Endothelial cell of umbilical vein (primary cell): Measurements from ENCODE around the gene ZNFX1. TPM values are rescaled to one million over a fixed set of nuclear protein-coding genes. Genes with fewer than 3 reads are reported as not detected.

Experiments
- BruUV-seq: library from RNA; stranded (reverse); fragments of 400-500 nt; replicated peaks from 2 replicates; lab custom pipeline; 2021; lab: Mats Ljungman, UMichigan
- CTCF ChIA-PET: fragments of 300-600, 350-600 bp; sonication (Branson Sonifier 250); formaldehyde crosslinking; loops from one replicate; lab custom pipeline; 2021; ENCODE audit warnings: antibody characterized with exemption, inconsistent platforms; lab: Charles Lee
- POLR2A ChIA-PET: fragments of 300-600, 350-600 bp; sonication (Branson Sonifier 250); formaldehyde crosslinking; loops from one replicate; lab custom pipeline; 2021; ENCODE audit warnings: antibody characterized with exemption, inconsistent platforms; lab: Charles Lee
- DNase-seq: peaks from one replicate; pipeline ENCODE4 v3.0.0-alpha.2; 2011; ENCODE audit warnings: low read depth, low spot score
- FAIRE-seq: peaks from 2 replicates; lab custom pipeline; 2011; peaks lifted over from hg19 to GRCh38; lab: Jason Lieb, UNC
- H2AFZ ChIP-seq: 2 replicates; pipeline ENCODE4 v1.6.0; 2012; ENCODE audit warnings: low read depth, low read length, control low read depth, inconsistent platforms
- H3K27ac ChIP-seq: 2 replicates; pipeline ENCODE4 v1.5.1; 2011; ENCODE audit warnings: low read depth, mild to moderate bottlenecking, control low read depth, low read length, moderate library complexity; ENCODE audit not compliant: insufficient read depth
- H3K27me3 ChIP-seq, 2 experiments: 2 replicates each; pipeline versions ENCODE4 v1.6.0 to v1.6.1; 2011; ENCODE audit warnings: low read length in 2 of 2, mixed read lengths in 1 of 2; ENCODE audit not compliant: control insufficient read depth in 2 of 2, insufficient read depth in 2 of 2
- H3K36me3 ChIP-seq, 2 experiments: 2 replicates in 1 of 2; 3 replicates in 1 of 2; pipeline ENCODE4 v1.5.1; 2011; ENCODE audit warnings: low read length in 2 of 2, mild to moderate bottlenecking in 1 of 2, moderate library complexity in 1 of 2; ENCODE audit not compliant: control insufficient read depth in 2 of 2, insufficient read depth in 2 of 2; ENCODE audit errors: extremely low read depth in 1 of 2
- H3K4me1 ChIP-seq: 3 replicates; pipeline ENCODE4 v1.5.1; 2011; ENCODE audit warnings: mild to moderate bottlenecking, low read length; ENCODE audit not compliant: control insufficient read depth, insufficient read depth; ENCODE audit errors: extremely low read depth
- H3K4me2 ChIP-seq: 2 replicates; pipeline ENCODE4 v1.6.1; 2011; ENCODE audit warnings: low read length, control low read depth, mixed read lengths; ENCODE audit not compliant: insufficient read depth
- H3K4me3 ChIP-seq, 3 experiments: fragments of 200-600 bp in 1 of 3; sonication (generic), shearing (Covaris generic) in 1 of 3; replicated peaks in 1 of 3; 2 replicates each; pipeline ENCODE4 v1.5.1; 2011 to 2016; ENCODE audit warnings: control low read depth in 3 of 3, low read length in 3 of 3, mild to moderate bottlenecking in 2 of 3, inconsistent platforms in 1 of 3, low read depth in 1 of 3, moderate library complexity in 1 of 3; ENCODE audit not compliant: insufficient read depth in 1 of 3
- H3K79me2 ChIP-seq: 2 replicates; pipeline ENCODE4 v1.6.0; 2012; ENCODE audit warnings: low read length, inconsistent platforms; ENCODE audit not compliant: control insufficient read depth, insufficient read depth
- H3K9ac ChIP-seq: replicated peaks from 2 replicates; pipeline ENCODE3; 2011; ENCODE audit warnings: low read length, control low read depth; ENCODE audit not compliant: insufficient read depth; ENCODE audit errors: extremely low read depth
- H3K9me1 ChIP-seq: replicated peaks from 3 replicates; pipeline ENCODE4 v1.6.0; 2011; ENCODE audit warnings: mild to moderate bottlenecking, low read length; ENCODE audit not compliant: control insufficient read depth, insufficient read depth; ENCODE audit errors: extremely low read depth
- H3K9me3 ChIP-seq: replicated peaks from 2 replicates; pipeline ENCODE4 v1.5.1; 2012; ENCODE audit warnings: low read length, inconsistent platforms; ENCODE audit not compliant: control insufficient read depth, insufficient read depth
- H4K20me1 ChIP-seq: replicated peaks from 2 replicates; pipeline ENCODE3; 2011; ENCODE audit warnings: mild to moderate bottlenecking, low read length; ENCODE audit not compliant: control insufficient read depth, insufficient read depth; ENCODE audit errors: extremely low read depth
- CTCF ChIP-seq, 2 donors: IDR thresholded peaks; 1 replicate in 1 of 2; 2 replicates in 1 of 2; pipeline ENCODE4 v1.5.1; 2011; ENCODE audit warnings: low read length in 2 of 2, mild to moderate bottlenecking in 2 of 2, moderate library complexity in 2 of 2, control low read depth in 1 of 2, inconsistent platforms in 1 of 2, low read depth in 1 of 2; ENCODE audit not compliant: insufficient read depth in 1 of 2; ENCODE audit errors: extremely low read depth in 1 of 2
- EZH2 ChIP-seq: IDR thresholded peaks from 2 replicates; pipeline ENCODE4 v1.6.1; 2012; ENCODE audit warnings: borderline replicate concordance, low read depth, mild to moderate bottlenecking, moderate library complexity, low read length, inconsistent platforms; ENCODE audit not compliant: severe bottlenecking
- FOS ChIP-seq: IDR thresholded peaks from 2 replicates; pipeline ENCODE4 v1.6.1; 2011; ENCODE audit warnings: mild to moderate bottlenecking, low read length, moderate library complexity, borderline replicate concordance; ENCODE audit not compliant: insufficient read depth
- GATA2 ChIP-seq: IDR thresholded peaks from 2 replicates; pipeline ENCODE4 v1.7.0; 2011; ENCODE audit warnings: low read depth, mild to moderate bottlenecking, moderate library complexity, mixed read lengths, low read length; ENCODE audit not compliant: insufficient read length, insufficient read depth
- JUN ChIP-seq: IDR thresholded peaks from 2 replicates; pipeline ENCODE4 v1.6.1; 2011; ENCODE audit warnings: borderline replicate concordance, low read depth; ENCODE audit not compliant: insufficient read length, insufficient read depth
- MAX ChIP-seq: IDR thresholded peaks from 2 replicates; pipeline ENCODE4 v1.6.1; 2011; ENCODE audit not compliant: insufficient read depth, insufficient read length
- MYC ChIP-seq: IDR thresholded peaks from one replicate; pipeline ENCODE4 v1.6.1; 2011; ENCODE audit warnings: mild to moderate bottlenecking, low read depth, low read length
- POLR2A ChIP-seq: IDR thresholded peaks from 2 replicates; pipeline ENCODE4 v1.6.1; 2012; ENCODE audit warnings: low read depth, mild to moderate bottlenecking, control low read depth, low read length
- POLR2AphosphoS5 ChIP-seq: IDR thresholded peaks from 2 replicates; pipeline ENCODE4 v1.6.1; 2012; ENCODE audit warnings: low read depth, mild to moderate bottlenecking, control low read depth, low read length, moderate library complexity; ENCODE audit not compliant: insufficient read depth
- dilution Hi-C: fragments of 300-500 bp; cut with MboI; formaldehyde crosslinking; loops from one replicate; pipeline ENCODE4 v1.15.0; 2019; ENCODE audit warnings: low sequenced_read_pairs; ENCODE audit not compliant: extremely low pct_ligation_motif_present
- intact Hi-C: fragments of 100-400 bp; cut with micrococcal nuclease; formaldehyde crosslinking; loops from one replicate; pipeline ENCODE4 v1.10.0; 2022
- polyA plus RNA-seq, 4 experiments: library from polyadenylated mRNA; depleted of rRNA in 3 of 4; stranded (reverse) in 3 of 4; unstranded in 1 of 4; fragments of >200 nt; gene quantifications; 2 replicates each; pipeline versions ENCODE4 v1.2.1 to v1.2.3, GENCODE V29; 2011 to 2012; ENCODE audit warnings: missing spikeins in 1 of 4
- total RNA-seq: library from RNA; stranded (reverse); gene quantifications from 2 replicates; pipeline ENCODE4 v1.2.3, GENCODE V29; 2021

ZNFX1 gene
- total and polyA plus RNA-seq, 2 donors (not counting 3 experiments of a cell fraction or from before 2014, with no cell fraction given): 8.3 to 27.9 TPM

GRCh38 chr20:49267327-49267726 lies 10.5 kb downstream of the ZNFX1 start:
- peaks cover 21% of the 10 kb centered on the region for H3K4me1 ChIP-seq
- H3K4me3 ChIP-seq: no peak overlapping the region
- CTCF ChIA-PET: interaction anchor here (1.0 to 2.8 kb wide), 3 partner anchors 9 to 21 kb away, joined by 5 to 11 read pairs (median 9); no protein-coding TSS in a partner anchor
- peaks cover 4% of the 10 kb centered on the region for H3K9me1 ChIP-seq
- H3K4me2 ChIP-seq: peak overlapping the region; percentile 34
- dilution Hi-C loops (no loop called here), intact Hi-C loops (no loop called here)
- no TSS peak for BruUV-seq
- H3K9me3 ChIP-seq: no peaks in the 10 kb centered on the region
- no peaks in the 10 kb centered on the region for H3K27me3 ChIP-seq
- H3K36me3 ChIP-seq: peaks cover 28 to 29% of the 10 kb centered on the region in 2 experiments
- DNase-seq (no peak), FAIRE-seq (no peak)
- POLR2A ChIA-PET: interaction anchor here (0.7 kb wide), 2 partner anchors 29 to 34 kb away, joined by 3 read pairs; no protein-coding TSS in a partner anchor
- H3K9ac ChIP-seq: no peak overlapping the region
- no peak for TF ChIP-seq CTCF (IDR thresholded peaks at IDR 0.05; ENCODE audit: extremely low read depth in 1 of 2, insufficient read depth in 1 of 2, low read depth in 1 of 2, low read length in 2 of 2)
- TF ChIP-seq GATA2: no peak
- TF ChIP-seq EZH2: no peak
- TF ChIP-seq FOS: no peak
- TF ChIP-seq JUN: no peak
- no peak for TF ChIP-seq POLR2AphosphoS5
- no peak for TF ChIP-seq MYC
- no peak for TF ChIP-seq POLR2A
- no peak for TF ChIP-seq MAX
- peaks cover 82% of the 10 kb centered on the region for H3K79me2 ChIP-seq
- H4K20me1 ChIP-seq: peaks cover 6% of the 10 kb centered on the region
- H3K27ac ChIP-seq: peak overlapping the region; percentile 3
- no peak overlapping the region for H2AFZ ChIP-seq
